HepG2 (cell line): Measurements from ENCODE around the gene UNC93A. TPM values are rescaled to one million over a fixed set of nuclear protein-coding genes. Genes with fewer than 3 reads are reported as not detected.

ENCODE experiments used
- AHR ChIP-seq: IDR thresholded peaks from 2 replicates; pipeline ENCODE4 v1.6.1; 2018; ENCODE audit warnings: missing genetic modification reagents, missing compliant biosample characterization
- AKAP8 ChIP-seq: sonication (generic); formaldehyde crosslinking; IDR thresholded peaks from 2 replicates; pipeline ENCODE4 v1.5.1; 2020; ENCODE audit warnings: mild to moderate bottlenecking, missing genetic modification reagents
- CENPX ChIP-seq: sonication (generic); formaldehyde crosslinking; IDR thresholded peaks from 2 replicates; pipeline ENCODE4 v1.9.0; 2021; ENCODE audit warnings: mild to moderate bottlenecking, missing genetic modification reagents, moderate library complexity
- CERS6 ChIP-seq: sonication (generic); formaldehyde crosslinking; IDR thresholded peaks from 2 replicates; pipeline ENCODE4 v1.5.0; 2020; ENCODE audit warnings: missing genetic modification reagents
- GABPB1 ChIP-seq: IDR thresholded peaks from 2 replicates; pipeline ENCODE4 v1.6.1; 2016; ENCODE audit warnings: mild to moderate bottlenecking, missing genetic modification reagents, moderate library complexity, missing compliant biosample characterization
- HDAC6 ChIP-seq: fragments of 200-600 bp; sonication (generic); IDR thresholded peaks from 2 replicates; pipeline ENCODE4 v1.7.0; 2017; ENCODE audit warnings: mild to moderate bottlenecking, antibody characterized with exemption, low read length, low read depth
- ISX ChIP-seq: sonication (generic); formaldehyde crosslinking; conservative IDR thresholded peaks from 2 replicates; pipeline ENCODE4 v1.5.0; 2020; ENCODE audit warnings: missing genetic modification reagents
- PAWR ChIP-seq: sonication (generic); formaldehyde crosslinking; IDR thresholded peaks from 2 replicates; pipeline ENCODE4 v1.4.0; 2020; ENCODE audit warnings: missing genetic modification reagents, mild to moderate bottlenecking, borderline replicate concordance
- PAX8 ChIP-seq: sonication (generic); formaldehyde crosslinking; IDR thresholded peaks from 2 replicates; pipeline ENCODE4 v1.8.0; 2022; ENCODE audit warnings: mild to moderate bottlenecking, missing genetic modification reagents, borderline replicate concordance
- PHF20 ChIP-seq: sonication (generic); formaldehyde crosslinking; IDR thresholded peaks from 2 replicates; pipeline ENCODE4 v1.5.0; 2020; ENCODE audit warnings: mild to moderate bottlenecking, missing genetic modification reagents
- POLR2A ChIP-seq, 2 experiments: IDR thresholded peaks; 2 replicates each; pipeline ENCODE4 v1.6.1; 2011; ENCODE audit warnings: low read depth in 2 of 2, low read length in 2 of 2, mild to moderate bottlenecking in 1 of 2, moderate library complexity in 1 of 2; ENCODE audit not compliant: insufficient read depth in 1 of 2
- POLR2AphosphoS5 ChIP-seq: IDR thresholded peaks from 2 replicates; pipeline ENCODE4 v1.6.1; 2012; ENCODE audit warnings: low read depth, low read length
- PRMT3 ChIP-seq: sonication (generic); formaldehyde crosslinking; IDR thresholded peaks from 2 replicates; pipeline ENCODE4 v1.8.1; 2022; ENCODE audit warnings: low read depth, mild to moderate bottlenecking, moderate library complexity, missing genetic modification reagents, borderline replicate concordance
- SNRNP70 ChIP-seq: fragments of 200-400 bp; formaldehyde crosslinking; IDR thresholded peaks from 2 replicates; pipeline ENCODE4 v1.6.1; 2017; ENCODE audit warnings: mild to moderate bottlenecking, low read depth, low read length, moderate library complexity
- SP140L ChIP-seq: sonication (generic); formaldehyde crosslinking; IDR thresholded peaks from 2 replicates; pipeline ENCODE4 v1.4.0; 2020; ENCODE audit warnings: missing genetic modification reagents, borderline replicate concordance
- ZBTB2 ChIP-seq: sonication (generic); formaldehyde crosslinking; IDR thresholded peaks from 2 replicates; pipeline ENCODE4 v1.8.0; 2022; ENCODE audit warnings: low read depth, missing genetic modification reagents
- ZKSCAN8 ChIP-seq: IDR thresholded peaks from 2 replicates; pipeline ENCODE4 v1.6.1; 2016; ENCODE audit warnings: borderline replicate concordance, missing genetic modification reagents, missing compliant biosample characterization
- ZNF205 ChIP-seq: IDR thresholded peaks from 2 replicates; pipeline ENCODE4 v1.6.1; 2018; ENCODE audit warnings: missing biosample characterization, missing genetic modification reagents
- ZNF431 ChIP-seq: sonication (generic); formaldehyde crosslinking; IDR thresholded peaks from 2 replicates; pipeline ENCODE4 v1.9.0; 2022; ENCODE audit warnings: missing genetic modification reagents, low read depth, mild to moderate bottlenecking, borderline replicate concordance
- ZNF558 ChIP-seq: sonication (generic); formaldehyde crosslinking; IDR thresholded peaks from 2 replicates; pipeline ENCODE4 v1.9.0; 2022; ENCODE audit warnings: mild to moderate bottlenecking, missing genetic modification reagents, borderline replicate concordance
- ZNF563 ChIP-seq: sonication (generic); formaldehyde crosslinking; IDR thresholded peaks from 2 replicates; pipeline ENCODE4 v1.8.0; 2022; ENCODE audit warnings: mild to moderate bottlenecking, moderate library complexity, missing genetic modification reagents
- ZNF761 ChIP-seq: sonication (generic); formaldehyde crosslinking; conservative IDR thresholded peaks from 2 replicates; pipeline ENCODE4 v1.4.0; 2020; ENCODE audit warnings: mild to moderate bottlenecking, missing genetic modification reagents
- ZNF781 ChIP-seq: sonication (generic); formaldehyde crosslinking; IDR thresholded peaks from 2 replicates; pipeline ENCODE4 v1.5.1; 2020; ENCODE audit warnings: borderline replicate concordance, mild to moderate bottlenecking, missing genetic modification reagents; ENCODE audit errors: not compliant biosample characterization
- ZNF883 ChIP-seq: sonication (generic); formaldehyde crosslinking; IDR thresholded peaks from 2 replicates; pipeline ENCODE4 v1.5.1; 2020; ENCODE audit warnings: mild to moderate bottlenecking, missing genetic modification reagents; ENCODE audit errors: not compliant biosample characterization
- polyA plus RNA-seq, 8 experiments: library from polyadenylated mRNA; depleted of rRNA in 3 of 8; stranded (reverse) in 7 of 8; unstranded in 1 of 8; fragments of >200 nt; fragmentation: Illumina TruSeq in 4 of 8; extraction: Trizol in 4 of 8; gene quantifications; 2 replicates each; pipeline versions ENCODE4 v1.2.1 to v1.2.3, GENCODE V29; 2011 to 2016; ENCODE audit warnings: low read depth in 4 of 8, missing spikeins in 1 of 8, mixed read lengths in 1 of 8; ENCODE audit not compliant: insufficient read depth in 1 of 8
- total RNA-seq, 5 experiments: library from RNA; depleted of rRNA; stranded (reverse); fragments of >200 nt; fragmentation: Illumina TruSeq; extraction: Trizol; gene quantifications; 2 replicates each; pipeline ENCODE4 v1.2.3, GENCODE V29; 2016; ENCODE audit warnings: low read depth in 1 of 5
- TF ChIP-seq, protein P1 (sequence below): sonication (generic); formaldehyde crosslinking; IDR thresholded peaks from 2 replicates; pipeline ENCODE4 v1.5.0; 2020; ENCODE audit warnings: missing genetic modification reagents
- TF ChIP-seq, protein P2 (sequence below): sonication (generic); formaldehyde crosslinking; IDR thresholded peaks from 2 replicates; pipeline ENCODE4 v1.5.0; 2020; ENCODE audit warnings: mild to moderate bottlenecking, missing genetic modification reagents, borderline replicate concordance

UNC93A gene
- total and polyA plus RNA-seq, 2 of the 13 experiments (the other 11 are each of a cell fraction or from before 2014, with no cell fraction given), result 11.0 to 42.7 TPM

GRCh38 chr6:167291623-167292300 lies 647 bp downstream of the UNC93A start (continued):
- TF ChIP-seq ZNF563 (CRISPR knock-in tag) (no peak), POLR2AphosphoS5 (no peak), ZBTB2 (CRISPR knock-in tag) (no peak), SP140L (CRISPR knock-in tag) (no peak), GABPB1 (CRISPR knock-in tag) (no peak; the same call in 1 of the 2 replicates), PHF20 (CRISPR knock-in tag) (no peak), ZNF781 (CRISPR knock-in tag) (peak; percentile 65), AKAP8 (CRISPR knock-in tag) (no peak), CERS6 (no peak), HDAC6 (no peak), ISX (CRISPR knock-in tag) (no peak), ZNF205 (0 out of 2 replicates have a peak, but pooled peaks have one; percentile 48), CENPX (CRISPR knock-in tag) (no peak), POLR2A (IDR thresholded peaks at IDR 0.05; ENCODE audit: insufficient read depth in 1 of 2, low read depth in 2 of 2, low read length in 2 of 2) (no peak; a peak in 1 of 4 replicates), SNRNP70 (no peak), ZNF431 (CRISPR knock-in tag) (0 out of 2 replicates have a peak, but pooled peaks have one; percentile 38), ZNF558 (0 out of 2 replicates have a peak, but pooled peaks have one; percentile 61), PAX8 (CRISPR knock-in tag) (no peak), PRMT3 (CRISPR knock-in tag) (no peak), PAWR (CRISPR knock-in tag) (no peak), ZNF883 (no peak), AHR (CRISPR knock-in tag) (no peak), ZKSCAN8 (CRISPR knock-in tag) (peak; percentile 42; the same call in 1 of the 2 replicates), ZNF761 (CRISPR knock-in tag) (no peak)
- TF ChIP-seq, protein P1, sequence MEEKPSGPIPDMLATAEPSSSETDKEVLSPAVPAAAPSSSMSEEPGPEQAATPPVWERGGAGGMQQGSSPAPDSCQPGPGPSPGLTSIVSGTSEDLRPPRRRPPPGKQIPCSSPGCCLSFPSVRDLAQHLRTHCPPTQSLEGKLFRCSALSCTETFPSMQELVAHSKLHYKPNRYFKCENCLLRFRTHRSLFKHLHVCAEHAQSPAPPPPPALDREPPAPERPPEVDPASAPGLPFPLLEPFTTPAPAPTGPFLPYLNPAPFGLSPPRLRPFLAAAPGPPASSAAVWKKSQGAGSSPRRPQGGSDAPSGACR (CRISPR knock-in tag), result no peak; the same call in 1 of the 2 replicates
- TF ChIP-seq, protein P2, sequence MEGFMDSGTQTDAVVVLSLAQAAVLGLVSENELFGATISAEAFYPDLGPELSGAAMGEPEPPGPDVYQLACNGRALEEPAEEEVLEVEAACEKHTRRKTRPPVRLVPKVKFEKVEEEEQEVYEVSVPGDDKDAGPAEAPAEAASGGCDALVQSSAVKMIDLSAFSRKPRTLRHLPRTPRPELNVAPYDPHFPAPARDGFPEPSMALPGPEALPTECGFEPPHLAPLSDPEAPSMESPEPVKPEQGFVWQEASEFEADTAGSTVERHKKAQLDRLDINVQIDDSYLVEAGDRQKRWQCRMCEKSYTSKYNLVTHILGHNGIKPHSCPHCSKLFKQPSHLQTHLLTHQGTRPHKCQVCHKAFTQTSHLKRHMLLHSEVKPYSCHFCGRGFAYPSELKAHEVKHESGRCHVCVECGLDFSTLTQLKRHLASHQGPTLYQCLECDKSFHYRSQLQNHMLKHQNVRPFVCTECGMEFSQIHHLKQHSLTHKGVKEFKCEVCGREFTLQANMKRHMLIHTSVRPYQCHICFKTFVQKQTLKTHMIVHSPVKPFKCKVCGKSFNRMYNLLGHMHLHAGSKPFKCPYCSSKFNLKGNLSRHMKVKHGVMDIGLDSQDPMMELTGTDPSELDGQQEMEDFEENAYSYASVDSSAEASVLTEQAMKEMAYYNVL, result no peak
